HG03571 (cell line): ENCODE results near the gene SEMA3E.
A peak's percentile ranks its signal among the peaks of the same experiment; 100 is the strongest.
"Not testable (repeated sequence)": the region's sequence is repeated elsewhere in the genome, so short reads cannot be mapped to it uniquely, and the experiment has no call there.

Source experiments
- ATAC-seq: cut with Tn5 transposase; IDR thresholded peaks from one replicate; pipeline ENCODE4 v1.9.1; 2021; ENCODE audit not compliant: unreplicated experiment

SEMA3E gene

DNA sequence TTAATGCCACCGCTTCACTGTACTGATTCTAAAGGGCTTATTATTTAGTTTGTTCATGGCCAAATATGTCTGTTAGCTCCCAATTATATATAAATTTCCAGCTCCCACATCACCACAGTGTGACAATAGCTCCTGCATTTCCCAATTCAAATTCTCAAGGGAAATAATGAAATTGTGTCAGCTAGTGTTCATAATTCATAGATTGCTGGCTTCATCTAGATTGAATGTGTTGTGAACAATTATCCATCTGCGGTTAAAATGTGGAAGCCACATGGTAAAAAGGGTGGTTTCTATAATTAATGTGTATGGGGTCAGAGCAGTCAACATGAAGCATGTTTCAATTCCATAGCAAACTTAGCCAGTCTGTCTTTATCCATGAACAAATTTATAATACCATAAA, 154.3 kb downstream of the SEMA3E start:
- ATAC-seq = no peak

- no peak for ATAC-seq
Observed at GRCh38 chr7:83492802-83493201, 156.1 kb downstream of the SEMA3E start.

- ATAC-seq = no peak
Observed at GRCh38 chr7:83487801-83488200, 161.1 kb downstream of the SEMA3E start.

DNA sequence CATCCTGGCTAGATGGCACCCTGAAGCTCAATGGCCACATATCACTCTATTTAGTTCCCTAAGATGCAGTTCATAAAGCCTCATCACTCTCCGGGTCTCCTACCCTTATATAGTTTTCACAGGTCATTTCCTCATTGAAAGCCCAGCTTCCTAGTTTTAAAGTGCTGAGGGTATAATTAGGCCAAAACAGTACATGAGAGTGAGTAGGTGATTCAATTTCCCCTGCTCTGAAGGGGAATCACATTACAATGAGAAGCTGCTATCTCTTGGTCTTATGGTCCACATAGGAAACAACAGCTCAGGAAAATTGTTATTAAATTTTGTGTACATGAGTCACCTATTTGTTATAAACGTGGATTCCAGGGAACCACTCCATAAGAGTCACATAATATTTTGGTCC, 162.0 kb downstream of the SEMA3E start:
- ATAC-seq = no peak

GRCh38 chr7:83486536-83486935, 162.4 kb downstream of the SEMA3E start:
- no peak for ATAC-seq

GRCh38 chr7:83484826-83485225, 164.1 kb downstream of the SEMA3E start:
- ATAC-seq = no peak

DNA sequence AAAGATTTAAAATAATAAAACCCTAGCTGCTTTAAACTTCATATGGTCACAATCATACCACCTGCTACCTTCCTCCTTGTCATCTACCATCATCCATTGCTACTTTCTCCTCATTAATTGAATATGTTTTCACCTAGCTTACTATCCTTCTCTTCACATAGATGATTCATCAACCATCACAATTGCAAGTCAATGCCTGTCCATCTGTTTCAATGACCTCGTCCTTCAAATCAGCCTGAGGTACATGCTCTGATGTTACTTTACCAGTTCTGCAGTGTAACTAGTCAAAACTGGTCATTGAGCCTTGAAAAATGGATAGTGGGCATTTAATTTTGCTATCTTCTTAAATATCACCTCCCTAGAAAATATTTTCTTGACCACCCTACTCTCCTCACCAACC, 164.7 kb downstream of the SEMA3E start:
- no peak for ATAC-seq

DNA sequence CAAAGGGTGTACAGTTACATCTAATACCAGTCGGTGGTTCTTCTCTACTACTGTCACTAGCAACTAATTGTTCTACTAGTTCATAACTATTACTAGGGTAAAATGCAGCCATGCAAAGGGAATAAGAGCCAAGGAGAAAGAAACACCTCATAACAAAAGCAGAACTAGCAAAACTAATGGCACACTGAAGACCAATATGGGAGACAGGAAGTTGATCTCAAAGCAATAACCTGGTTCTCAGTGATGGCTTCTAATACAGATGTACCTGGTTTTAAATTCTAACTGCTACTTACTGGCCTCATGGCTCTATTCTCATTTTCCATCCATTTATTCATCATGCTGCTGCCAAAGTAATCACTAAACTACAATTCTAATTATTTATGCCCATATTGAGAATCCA, 170.3 kb downstream of the SEMA3E start:
- ATAC-seq = no peak

DNA sequence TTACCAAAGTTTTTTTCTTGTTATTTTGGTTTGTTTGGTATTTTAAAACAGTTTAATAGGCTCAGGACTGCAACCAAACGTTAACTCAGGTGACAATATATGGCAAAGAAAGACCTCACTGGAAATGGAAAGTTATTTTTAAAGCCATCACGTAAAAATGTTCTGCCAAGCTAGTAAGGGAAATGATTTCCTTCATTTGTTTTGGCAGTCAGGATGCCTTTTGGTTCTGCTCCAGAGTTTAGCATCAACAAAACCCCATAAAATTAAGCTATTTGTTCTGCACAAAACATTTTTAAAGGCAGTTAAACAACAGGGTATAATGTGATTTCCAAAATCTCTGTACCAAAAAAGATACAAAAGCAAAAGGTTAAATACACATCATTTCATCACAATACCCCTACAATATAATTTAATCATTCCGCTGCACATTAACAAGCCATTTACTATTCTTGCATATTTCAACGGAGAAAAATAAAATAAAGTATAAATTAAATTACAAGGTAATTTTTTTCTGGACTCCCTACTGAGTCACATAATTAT, 172.4 kb downstream of the SEMA3E start:
- no peak for ATAC-seq

DNA sequence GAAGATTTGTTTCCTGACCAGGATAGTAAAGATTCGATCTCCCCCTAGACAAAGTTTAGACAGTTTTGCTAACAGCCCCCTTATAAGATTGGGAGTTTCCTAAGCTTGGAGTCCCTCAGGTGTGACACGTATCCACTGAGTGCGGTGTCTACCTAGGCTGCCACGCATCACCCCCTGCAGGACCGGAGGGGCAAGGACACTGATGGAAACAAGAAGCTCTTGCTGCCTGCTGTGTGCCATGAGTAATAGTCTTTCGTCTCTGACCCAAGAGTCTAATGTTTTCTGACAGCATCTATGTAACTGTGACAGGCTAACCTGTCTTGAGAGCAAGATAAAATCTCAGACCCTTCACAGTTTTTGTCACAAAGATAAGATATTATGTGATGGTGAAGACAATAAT, 173.5 kb downstream of the SEMA3E start:
- no peak for ATAC-seq

DNA sequence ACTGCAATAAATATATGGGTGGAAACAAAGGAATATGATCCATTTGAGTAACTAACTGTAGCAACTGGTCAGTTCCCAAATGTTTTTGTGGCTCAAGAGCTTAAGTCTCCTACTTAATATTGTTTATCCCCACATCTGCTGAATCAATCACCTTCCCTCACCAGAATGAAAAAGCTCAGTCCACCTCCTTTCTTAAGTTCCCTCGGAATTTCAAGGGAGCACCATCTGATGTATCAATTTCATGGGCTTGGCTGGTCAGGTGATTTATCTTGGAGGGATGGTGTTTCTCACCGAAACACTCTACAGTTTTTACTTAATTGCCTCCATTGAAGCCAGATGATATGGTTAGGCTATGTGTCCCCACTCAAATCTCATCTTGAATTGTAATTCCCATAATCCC, 176.6 kb downstream of the SEMA3E start:
- no peak for ATAC-seq

- no peak for ATAC-seq
Observed at GRCh38 chr7:83469491-83469890, 179.4 kb downstream of the SEMA3E start.

DNA sequence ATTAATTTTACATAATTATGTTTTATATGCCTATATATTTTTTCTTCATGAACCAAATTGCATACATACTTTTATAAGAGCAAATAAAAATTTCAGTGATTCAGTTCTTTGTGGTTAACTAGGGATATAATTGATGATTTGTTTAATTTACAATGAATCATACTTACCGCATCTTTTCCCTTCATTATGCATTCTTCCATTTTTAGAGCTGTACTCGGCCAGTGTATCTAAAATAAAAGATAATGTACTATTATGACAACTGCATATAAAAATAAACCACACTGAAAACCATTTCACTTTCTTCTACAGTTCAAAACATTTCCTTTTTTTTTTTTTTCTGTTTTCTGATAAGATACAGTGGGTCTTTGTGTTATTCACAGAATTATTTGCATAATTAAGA, 179.9 kb downstream of the SEMA3E start:
- ATAC-seq = no peak

- peak; percentile 73 for ATAC-seq
Observed at GRCh38 chr7:83468251-83468739, 180.6 kb downstream of the SEMA3E start.

DNA sequence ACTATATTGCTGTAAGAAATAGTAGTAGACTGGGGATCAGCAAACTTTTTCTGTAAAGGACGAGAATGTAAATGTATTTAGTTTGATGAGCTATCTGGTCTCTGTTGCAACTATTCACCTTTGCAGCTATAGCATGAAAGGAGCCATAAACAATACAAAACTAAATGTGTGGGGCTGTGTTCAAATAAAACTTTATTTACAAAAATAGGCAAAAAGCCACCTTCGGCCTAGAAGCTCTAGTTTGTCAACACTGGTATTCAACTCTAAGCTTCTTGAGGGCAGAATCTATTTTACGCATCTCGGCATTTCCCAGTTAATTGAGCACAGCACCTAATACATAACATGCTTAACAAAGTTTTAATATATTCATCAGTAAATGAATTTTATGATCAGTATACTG, 181.4 kb downstream of the SEMA3E start:
- no peak for ATAC-seq

- ATAC-seq = no peak
Observed at GRCh38 chr7:83466956-83467355, 182.0 kb downstream of the SEMA3E start.

DNA sequence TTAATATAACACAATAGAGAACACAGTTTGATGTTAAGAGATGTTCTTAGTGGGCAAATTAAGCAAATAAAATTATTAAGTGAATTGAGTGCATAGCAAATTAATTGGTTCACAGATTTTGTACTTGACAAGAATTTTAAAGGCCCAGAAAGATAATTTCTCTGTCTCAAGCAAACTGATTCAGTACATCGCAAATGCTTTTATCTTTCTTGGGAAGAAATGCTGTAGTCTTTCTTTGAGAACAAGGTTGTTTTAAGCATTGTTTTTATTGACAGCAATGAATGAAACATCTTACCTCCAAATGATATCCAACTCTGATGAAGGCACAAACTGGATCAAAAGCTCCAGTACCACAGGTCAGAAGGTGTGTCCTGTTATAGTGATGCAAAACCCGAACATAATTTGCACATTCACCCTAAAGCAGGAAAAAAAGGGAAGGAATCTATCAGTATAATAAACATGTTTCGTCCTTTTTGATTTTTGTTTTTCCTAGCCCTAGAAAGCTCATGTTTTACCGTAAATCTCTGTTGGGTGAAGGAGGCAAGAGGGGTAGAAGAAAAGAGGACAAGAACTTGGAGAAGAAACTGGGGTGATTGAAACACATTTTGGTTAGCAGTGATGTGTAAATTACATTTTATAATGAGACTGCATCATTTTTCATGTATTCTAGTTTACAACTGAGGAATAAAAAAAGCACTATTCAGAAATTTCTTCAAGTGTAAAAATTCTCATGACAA, 182.6 kb downstream of the SEMA3E start:
- no peak for ATAC-seq

GRCh38 chr7:83465643-83466042, 183.3 kb downstream of the SEMA3E start:
- ATAC-seq = no peak

DNA sequence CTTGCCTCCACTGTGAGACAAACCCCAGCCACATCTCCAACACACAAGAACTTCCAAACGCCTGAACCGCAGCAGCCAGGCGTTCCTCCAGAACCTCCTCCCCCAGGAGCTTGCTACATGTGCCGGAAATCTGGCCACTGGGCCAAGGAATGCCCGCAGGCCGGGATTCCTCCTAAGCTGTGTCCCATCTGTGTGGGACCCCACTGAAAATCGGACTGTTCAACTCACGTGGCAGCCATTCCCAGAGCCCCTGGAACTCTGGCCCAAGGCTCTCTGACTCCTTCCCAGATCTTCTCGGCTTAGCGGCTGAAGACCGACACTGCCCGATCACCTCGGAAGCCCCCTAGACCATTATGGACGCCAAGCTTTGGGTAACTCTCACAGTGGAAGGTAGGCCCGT, 187.1 kb downstream of the SEMA3E start:
- ATAC-seq = not testable (repeated sequence)

DNA sequence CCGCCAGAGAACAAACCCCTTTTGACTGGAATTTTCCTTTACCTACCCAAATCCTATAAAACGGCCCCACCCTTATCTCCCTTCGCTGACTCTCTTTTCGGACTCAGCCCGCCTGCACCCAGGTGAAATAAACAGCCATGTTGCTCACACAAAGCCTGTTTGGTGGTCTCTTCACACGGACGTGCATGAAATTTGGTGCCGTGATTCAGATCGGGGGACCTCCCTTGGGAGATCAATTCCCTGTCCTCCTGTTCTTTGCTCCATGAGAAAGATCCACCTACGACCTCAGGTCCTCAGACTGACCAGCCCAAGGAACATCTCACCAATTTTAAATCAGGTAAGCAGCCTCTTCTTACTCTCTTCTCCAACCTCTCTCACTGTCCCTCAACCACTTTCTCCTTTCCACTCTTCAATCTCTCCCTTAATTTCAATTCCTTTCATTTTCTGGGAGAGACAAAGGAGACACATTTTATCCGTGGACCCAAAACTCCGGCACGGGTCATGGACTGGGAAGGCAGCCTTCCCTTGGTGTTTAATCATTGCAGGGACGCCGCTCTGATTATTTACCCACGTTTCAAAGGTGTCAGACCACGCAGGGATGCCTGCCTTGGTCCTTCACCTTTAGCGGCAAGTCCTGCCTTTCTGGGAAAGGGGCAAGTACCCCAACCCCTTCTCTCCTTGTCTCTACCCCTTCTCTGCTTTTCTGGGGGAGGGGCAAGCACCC, 188.8 kb downstream of the SEMA3E start:
- ATAC-seq = not testable (repeated sequence)

DNA sequence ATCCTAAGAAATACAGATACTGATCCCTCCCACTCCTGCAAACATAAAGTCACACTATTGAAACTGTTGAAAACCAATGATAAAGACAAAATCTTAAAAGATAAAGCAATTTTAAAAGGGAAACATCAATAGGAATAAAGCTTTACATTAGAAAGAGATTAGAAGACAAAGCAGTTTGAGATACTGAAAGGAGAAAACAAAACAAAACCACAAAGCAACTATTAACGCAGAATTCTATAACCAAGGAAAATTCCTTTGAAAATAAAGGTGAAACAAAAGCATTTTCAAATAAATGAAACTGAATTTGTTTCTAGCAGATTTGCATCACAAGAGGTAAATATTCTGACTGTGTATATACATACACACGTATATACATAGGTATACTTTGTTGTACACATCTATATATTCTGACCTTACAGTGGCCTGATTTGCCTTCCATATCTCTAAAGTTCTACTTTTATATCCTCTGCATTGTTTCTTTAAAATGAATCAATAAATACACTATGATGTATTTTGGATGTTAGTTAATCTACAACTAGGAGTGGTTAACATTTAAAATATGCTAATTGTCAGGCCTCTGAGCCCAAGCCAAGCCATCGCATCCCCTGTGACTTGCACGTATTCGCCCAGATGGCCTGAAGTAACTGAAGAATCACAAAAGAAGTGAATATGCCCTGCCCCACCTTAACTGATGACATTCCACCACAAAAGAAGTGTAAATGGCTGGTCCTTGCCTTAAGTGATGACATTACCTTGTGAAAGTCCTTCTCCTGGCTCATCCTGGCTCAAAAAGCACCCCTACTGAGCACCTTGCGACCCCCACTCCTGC, 189.6 kb downstream of the SEMA3E start:
- not testable (repeated sequence) for ATAC-seq
